Naive B cell (primary cell): ENCODE results near the gene CELF2. TPM values are rescaled to one million over a fixed set of nuclear protein-coding genes. Genes with fewer than 3 reads are reported as not detected.
A peak's percentile ranks its signal among the peaks of the same experiment; 100 is the strongest.
"Not testable (repeated sequence)": the region's sequence is repeated elsewhere in the genome, so short reads cannot be mapped to it uniquely, and the experiment has no call there.

ENCODE experiments used
- ATAC-seq, 2 donors: fragments of 150-1000 bp; cut with Tn5 transposase; 2 replicates each; pipeline ENCODE4 v1.10.0; 2021; ENCODE audit warnings: low read depth in 2 of 2, mild to moderate bottlenecking in 2 of 2, moderate library complexity in 2 of 2
- DNase-seq: peaks from one replicate; pipeline ENCODE4 v3.0.0; 2022
- H3K27ac Mint-ChIP-seq, 6 donors: one replicate each; pipeline ENCODE4 v1.8.0; 2020 to 2022; ENCODE audit warnings: mild to moderate bottlenecking in 6 of 6, mixed read lengths in 6 of 6, moderate library complexity in 5 of 6, inconsistent platforms in 2 of 6
- H3K27me3 Mint-ChIP-seq, 3 donors: one replicate each; pipeline ENCODE4 v1.8.0; 2021 to 2022; ENCODE audit warnings: mixed read lengths in 3 of 3, mild to moderate bottlenecking in 1 of 3
- H3K36me3 Mint-ChIP-seq, 2 donors: one replicate each; pipeline ENCODE4 v1.8.0; 2020 to 2022; ENCODE audit warnings: mixed read lengths in 2 of 2, inconsistent platforms in 1 of 2, mild to moderate bottlenecking in 1 of 2
- H3K4me1 Mint-ChIP-seq, 3 donors: one replicate each; pipeline ENCODE4 v1.8.0; 2020 to 2022; ENCODE audit warnings: mixed read lengths in 3 of 3, inconsistent platforms in 1 of 3, mild to moderate bottlenecking in 1 of 3, moderate library complexity in 1 of 3
- H3K4me3 Mint-ChIP-seq, 8 donors: one replicate each; pipeline ENCODE4 v1.8.0; 2020 to 2022; ENCODE audit warnings: mild to moderate bottlenecking in 8 of 8, mixed read lengths in 8 of 8, moderate library complexity in 8 of 8, inconsistent platforms in 2 of 8
- H3K9me3 Mint-ChIP-seq, 7 donors: one replicate each; pipeline ENCODE4 v1.8.0; 2020 to 2022; ENCODE audit warnings: mixed read lengths in 7 of 7, mild to moderate bottlenecking in 5 of 7, inconsistent platforms in 2 of 7, moderate library complexity in 1 of 7
- polyA plus RNA-seq, 6 donors: library from polyadenylated mRNA; unstranded; fragments of 300-500 nt; fragmentation: Illumina TruSeq; gene quantifications; one replicate each; pipeline ENCODE4 v1.2.3, GENCODE V29; 2021; ENCODE audit warnings: low read depth in 6 of 6

The CELF2 gene
- polyA plus RNA-seq, 6 donors from 2014 or later, result 127 to 186 (median 141) TPM

DNA sequence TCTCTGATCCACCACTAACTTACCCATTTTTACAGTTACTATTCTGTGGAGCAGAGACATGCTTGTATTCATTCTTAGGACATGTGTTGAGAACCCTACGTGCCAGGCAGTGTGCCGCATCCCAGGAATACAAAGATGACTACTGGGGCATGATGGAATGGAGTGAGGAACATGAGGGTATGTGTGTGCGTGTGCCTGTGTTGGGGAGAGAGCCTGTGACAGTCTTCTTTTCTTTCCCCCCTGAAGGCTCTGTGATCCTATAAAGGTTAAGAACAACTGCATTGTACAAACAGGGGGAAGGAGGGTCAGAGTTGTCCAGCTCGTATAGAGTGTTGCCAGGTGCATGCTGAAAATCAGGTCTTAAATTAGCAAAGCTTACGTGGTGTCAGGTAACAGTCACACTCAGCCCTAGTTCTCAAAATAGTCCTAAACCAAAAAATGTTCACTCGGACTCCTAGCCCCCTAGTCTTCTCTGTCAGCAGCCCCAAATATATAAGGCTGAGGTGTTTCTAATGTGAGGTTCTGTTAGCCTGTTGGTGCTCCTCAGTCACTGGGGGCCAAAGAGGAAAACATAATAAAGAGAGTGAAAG lies 161.9 kb downstream of the CELF2 start:
- Mint-ChIP-seq H3K4me3 (peak overlapping the region in 7 of 8 donors; percentile 73 to 92 (median 82)), H3K27ac (peak overlapping the region in 5 of 6 donors; percentile 91 to 97 (median 94)), H3K36me3 (peaks cover 13 to 32% of the 10 kb centered on the region in 2 donors), H3K4me1 (peaks cover 39 to 97% (median 80%) of the 10 kb centered on the region in 3 donors), H3K27me3 (no peaks in the 10 kb centered on the region), H3K9me3 (peaks cover 0 to under 1% (median 0%) of the 10 kb centered on the region in 7 donors)
- ATAC-seq, result no peak
- DNase-seq, result no peak

DNA sequence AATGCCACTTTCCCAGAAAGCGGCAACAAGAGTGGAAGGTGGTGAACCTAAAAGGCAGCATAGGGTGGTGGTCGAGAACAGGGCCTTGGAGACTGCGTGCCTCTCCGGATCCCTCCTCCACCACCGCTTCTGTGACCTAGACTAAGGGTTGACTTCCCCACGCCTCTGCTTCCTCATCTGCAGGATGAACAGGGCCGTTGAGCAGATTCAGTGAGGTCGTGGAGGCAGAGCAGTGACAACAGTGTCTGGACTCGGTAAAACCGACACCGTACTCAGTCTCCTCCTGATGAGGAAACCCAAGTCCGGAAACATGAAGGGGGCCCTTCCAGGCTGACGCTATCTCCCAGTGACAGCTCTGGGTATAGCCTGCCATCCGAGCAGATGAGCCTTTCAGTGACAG lies 162.6 kb downstream of the CELF2 start:
- Mint-ChIP-seq H3K9me3 (peaks cover 0 to 6% (median 4%) of the 10 kb centered on the region in 7 donors), H3K36me3 (peaks cover 18 to 32% of the 10 kb centered on the region in 2 donors), H3K27me3 (no peaks in the 10 kb centered on the region), H3K27ac (peak overlapping the region in 5 of 6 donors; percentile 91 to 97 (median 92)), H3K4me3 (peak overlapping the region in 7 of 8 donors; percentile 73 to 92 (median 82)), H3K4me1 (peaks cover 44 to 92% (median 74%) of the 10 kb centered on the region in 3 donors)
- ATAC-seq (peak; percentile 44 to 46), DNase-seq (peak; percentile 60)

DNA sequence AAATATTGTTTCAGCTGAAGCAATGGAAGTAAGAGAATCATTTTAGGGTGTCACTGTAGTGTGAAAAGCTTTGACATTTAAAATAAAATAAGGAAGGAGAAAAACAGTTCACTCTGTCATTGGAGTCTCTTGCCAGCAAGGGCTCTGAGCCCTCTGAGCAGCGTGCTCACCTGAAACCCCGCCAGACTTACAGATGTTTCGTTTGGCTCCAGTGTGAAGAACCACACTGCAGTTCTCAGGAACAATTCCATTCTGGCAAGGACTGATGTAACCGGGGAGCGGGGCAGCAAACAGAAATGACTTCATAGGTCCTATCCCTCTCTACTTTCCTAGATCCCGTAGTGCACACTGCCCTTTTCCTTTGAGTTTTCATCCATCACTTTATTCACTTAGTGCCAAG lies 164.3 kb downstream of the CELF2 start:
- no peak for DNase-seq
- Mint-ChIP-seq H3K36me3 (peaks cover 33 to 44% of the 10 kb centered on the region in 2 donors), H3K4me1 (peaks cover 61 to 92% (median 69%) of the 10 kb centered on the region in 3 donors), H3K27me3 (no peaks in the 10 kb centered on the region), H3K4me3 (peak overlapping the region in 5 of 8 donors; percentile 10 to 29 (median 24)), H3K9me3 (peaks cover 0 to 16% (median 12%) of the 10 kb centered on the region in 7 donors), H3K27ac (peak overlapping the region in 4 of 6 donors; percentile 1 to 80 (median 36))
- no peak for ATAC-seq

DNA sequence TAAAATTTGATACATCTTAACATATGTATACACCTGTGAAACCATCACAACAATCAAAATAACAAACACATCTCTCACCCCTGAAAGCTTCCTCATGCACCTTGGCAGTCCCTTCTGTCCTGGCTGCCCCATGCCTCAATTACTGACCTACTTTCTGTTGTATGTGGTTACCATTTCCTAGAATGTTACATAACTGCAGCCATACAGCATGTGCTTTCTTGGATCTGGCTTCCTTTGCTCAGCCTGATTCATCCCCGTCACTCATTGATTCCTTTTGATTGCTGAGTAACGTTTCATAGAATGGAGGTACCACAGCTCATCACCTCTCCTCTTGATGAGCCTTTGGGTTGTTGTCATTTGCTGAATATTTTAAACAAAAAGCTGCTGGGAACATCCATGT lies 165.3 kb downstream of the CELF2 start:
- ATAC-seq, result no peak

DNA sequence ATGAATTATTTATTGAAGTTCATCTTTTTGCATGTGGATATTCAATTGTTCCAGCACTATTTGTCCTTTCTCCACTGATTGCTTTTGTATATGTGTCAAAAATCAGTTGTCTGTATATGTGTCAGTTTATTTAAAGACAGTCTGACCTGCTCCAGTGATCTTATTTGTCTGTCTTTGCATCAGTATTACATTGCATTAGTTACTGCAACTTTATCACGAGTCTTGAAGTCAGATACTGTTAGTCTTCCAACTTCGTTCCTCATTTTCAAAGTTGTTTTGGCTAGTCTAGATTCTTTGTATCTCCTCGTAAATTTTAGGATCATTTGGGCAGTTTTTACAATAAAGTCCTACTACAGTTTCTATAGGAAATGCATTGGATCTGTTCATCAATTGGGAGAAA lies 166.4 kb downstream of the CELF2 start:
- Mint-ChIP-seq H3K27me3 (no peaks in the 10 kb centered on the region), H3K9me3 (peaks cover 0 to 17% (median 12%) of the 10 kb centered on the region in 7 donors), H3K4me1 (peaks cover 73 to 93% (median 76%) of the 10 kb centered on the region in 3 donors), H3K27ac (peak overlapping the region in 5 of 6 donors; percentile 12 to 80 (median 57)), H3K36me3 (peaks cover 36 to 60% of the 10 kb centered on the region in 2 donors), H3K4me3 (peak overlapping the region in 4 of 8 donors; percentile 25 to 50 (median 39))
- DNase-seq, result no peak
- ATAC-seq, result no peak

More for the DNA sequence above, 165.3 kb downstream of the CELF2 start:
- Mint-ChIP-seq H3K36me3 (peaks cover 33 to 50% of the 10 kb centered on the region in 2 donors), H3K4me1 (peaks cover 70 to 93% (median 73%) of the 10 kb centered on the region in 3 donors), H3K27me3 (no peaks in the 10 kb centered on the region), H3K27ac (peak overlapping the region in 5 of 6 donors; percentile 1 to 80 (median 38)), H3K9me3 (peaks cover 0 to 16% (median 12%) of the 10 kb centered on the region in 7 donors), H3K4me3 (peak overlapping the region in 2 of 8 donors; percentile 11 to 33)
- DNase-seq, result no peak

DNA sequence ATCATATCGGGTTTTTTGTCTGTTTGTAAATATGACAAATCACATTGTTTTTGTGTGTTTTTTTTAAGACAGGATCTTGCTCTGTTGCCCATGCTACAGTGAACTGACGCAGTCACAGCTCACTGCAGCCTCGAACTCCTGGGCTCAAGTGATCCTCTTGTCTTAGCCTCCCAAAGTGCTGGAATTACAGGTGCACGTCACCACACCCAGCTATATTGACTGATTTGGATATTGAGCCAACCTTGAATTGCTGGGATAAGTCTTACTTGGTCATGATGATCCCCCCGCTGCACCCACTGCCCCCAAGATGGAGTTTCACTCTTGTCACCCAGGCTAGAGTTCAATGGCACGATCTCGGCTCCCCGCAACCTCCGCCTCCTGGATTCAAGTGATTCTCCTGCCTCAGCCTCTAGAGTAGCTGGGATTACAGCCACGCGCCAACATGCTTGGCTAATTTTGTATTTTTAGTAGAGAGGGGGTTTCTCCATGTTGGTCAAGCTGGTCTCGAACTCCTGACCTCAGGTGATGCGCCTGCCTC lies 167.5 kb downstream of the CELF2 start:
- H3K27me3 Mint-ChIP-seq, ATAC-seq, DNase-seq, H3K4me3 Mint-ChIP-seq: not testable (repeated sequence)
- Mint-ChIP-seq H3K9me3 (peaks cover 0 to 17% (median 12%) of the 10 kb centered on the region in 7 donors), H3K27ac (peak overlapping the region in 3 of 6 donors; percentile 57 to 83 (median 66)), H3K4me1 (peaks cover 74 to 93% (median 87%) of the 10 kb centered on the region in 3 donors), H3K36me3 (peaks cover 47 to 71% of the 10 kb centered on the region in 2 donors)

DNA sequence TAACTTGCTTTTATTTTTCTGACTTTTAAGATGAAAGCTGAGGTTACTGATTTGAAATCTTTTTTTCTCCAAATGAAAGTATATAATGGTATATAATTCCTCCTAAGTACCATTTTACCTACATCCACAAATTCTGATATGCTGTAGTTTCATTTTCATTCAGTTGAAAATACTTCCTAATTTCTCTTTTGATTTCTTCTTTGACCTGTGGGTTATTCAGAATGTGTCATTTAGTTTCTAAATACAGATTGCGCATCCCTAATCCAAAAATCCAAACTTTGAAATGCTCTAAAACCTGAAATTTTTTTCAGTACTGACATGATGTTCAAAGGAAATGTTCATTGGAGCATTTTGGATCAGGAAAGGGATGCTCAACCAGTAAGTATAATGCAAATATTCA lies 168.7 kb downstream of the CELF2 start:
- ATAC-seq, result peak; percentile 53 to 82
- peak overlapping the region in 6 of 8 donors; percentile 6 to 69 (median 42) for H3K4me3 Mint-ChIP-seq
- H3K36me3 Mint-ChIP-seq, result peaks cover 45 to 66% of the 10 kb centered on the region in 2 donors
- H3K27ac Mint-ChIP-seq, result peak overlapping the region in 5 of 6 donors; percentile 66 to 96 (median 83)
- peaks cover 0 to 17% (median 12%) of the 10 kb centered on the region in 7 donors for H3K9me3 Mint-ChIP-seq
- no peaks in the 10 kb centered on the region for H3K27me3 Mint-ChIP-seq
- peaks cover 76 to 94% (median 91%) of the 10 kb centered on the region in 3 donors for H3K4me1 Mint-ChIP-seq
- DNase-seq, result no peak

DNA sequence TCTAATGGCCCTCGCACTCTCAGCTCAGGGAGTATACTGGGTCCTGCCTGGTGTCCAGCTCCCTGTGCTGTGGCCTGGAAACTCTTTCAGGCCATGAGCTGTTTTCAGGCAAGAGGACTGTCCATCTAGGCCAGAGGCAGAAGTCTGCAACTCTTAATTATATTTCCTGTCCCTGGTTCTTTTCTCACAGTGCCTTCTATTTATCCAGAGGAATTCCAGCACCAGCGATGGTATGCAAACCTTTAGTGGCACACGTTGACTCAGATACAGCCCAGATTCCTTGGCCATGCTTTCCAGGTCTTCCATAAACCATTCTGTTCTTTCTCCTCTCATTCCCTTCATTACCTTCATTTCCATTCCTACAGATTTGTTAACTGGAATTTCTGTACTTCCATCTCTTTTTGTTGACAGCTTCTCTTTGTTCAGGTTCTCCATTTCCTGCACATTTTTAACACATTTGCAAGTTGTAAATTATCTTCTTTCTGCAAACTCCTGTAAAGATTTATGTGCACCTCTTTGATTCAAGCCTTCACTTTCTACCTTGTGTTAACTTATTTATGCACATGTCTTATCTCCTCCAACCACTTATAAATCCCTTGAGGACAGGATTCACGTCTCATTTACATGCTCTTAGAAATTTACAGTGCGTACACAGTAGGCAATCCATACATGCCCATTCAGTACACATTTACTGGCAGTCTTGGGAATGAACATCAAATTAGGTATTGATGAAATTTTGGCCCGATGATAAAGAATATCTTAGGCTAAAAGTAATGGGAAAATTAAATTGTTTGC lies 172.1 kb downstream of the CELF2 start:
- no peak for ATAC-seq
- Mint-ChIP-seq H3K36me3 (peaks cover 39 to 50% of the 10 kb centered on the region in 2 donors), H3K27me3 (no peaks in the 10 kb centered on the region), H3K9me3 (peaks cover 0 to 16% (median 10%) of the 10 kb centered on the region in 7 donors), H3K4me1 (peaks cover 71 to 88% (median 83%) of the 10 kb centered on the region in 3 donors), H3K4me3 (peak overlapping the region in 2 of 8 donors; percentile 0 to 56), H3K27ac (peak overlapping the region in 4 of 6 donors; percentile 8 to 96 (median 52))
- no peak for DNase-seq

DNA sequence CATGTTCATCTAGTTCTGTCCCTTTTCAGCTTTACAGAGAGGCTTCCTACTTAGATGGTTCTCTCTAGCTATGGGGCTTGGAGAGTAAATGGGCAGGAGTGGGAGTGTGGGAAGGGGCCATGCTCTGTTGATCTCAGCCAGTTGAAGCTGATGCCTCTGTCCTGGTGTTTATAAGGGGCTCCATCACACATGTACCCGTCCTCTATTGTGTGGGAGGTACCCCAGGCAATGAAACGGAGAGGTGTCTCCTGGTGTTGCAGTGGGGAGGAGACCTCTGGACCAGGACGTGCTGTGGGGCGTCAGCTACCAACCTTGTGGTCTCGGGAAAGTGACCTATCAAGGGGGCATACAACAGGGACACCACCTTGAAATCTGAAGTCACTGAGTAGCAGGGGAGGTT lies 173.5 kb downstream of the CELF2 start:
- no peak for ATAC-seq
- H3K4me1 Mint-ChIP-seq, result peaks cover 78 to 89% (median 87%) of the 10 kb centered on the region in 3 donors
- peaks cover 30 to 36% of the 10 kb centered on the region in 2 donors for H3K36me3 Mint-ChIP-seq
- H3K27me3 Mint-ChIP-seq, result no peaks in the 10 kb centered on the region
- DNase-seq, result no peak
- peaks cover 0 to 5% (median under 1%) of the 10 kb centered on the region in 7 donors for H3K9me3 Mint-ChIP-seq
- H3K27ac Mint-ChIP-seq, result peak overlapping the region in 3 of 6 donors; percentile 70 to 95 (median 80)
- no peak overlapping the region for H3K4me3 Mint-ChIP-seq

DNA sequence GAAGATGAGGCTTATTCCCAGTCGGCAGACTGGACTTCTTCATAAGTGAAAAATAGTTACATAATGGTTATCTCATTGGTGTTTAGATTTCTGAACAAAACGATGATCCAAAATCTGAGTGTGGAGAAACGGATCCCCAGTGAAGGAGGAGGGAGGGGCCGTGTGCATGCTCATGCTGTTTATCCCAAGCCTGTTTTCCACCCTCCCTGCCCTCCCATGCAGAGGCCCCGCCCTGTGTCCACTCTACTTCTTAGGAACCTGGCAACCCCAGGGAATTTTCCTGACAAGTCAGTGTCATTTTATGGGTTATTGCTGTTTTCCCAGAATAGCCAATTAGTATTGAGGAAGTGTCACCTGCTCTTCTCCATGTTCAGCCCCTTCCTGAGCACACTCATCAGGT lies 174.0 kb downstream of the CELF2 start:
- Mint-ChIP-seq H3K4me3 (no peak overlapping the region), H3K27me3 (no peaks in the 10 kb centered on the region), H3K27ac (peak overlapping the region in 4 of 6 donors; percentile 65 to 95 (median 77)), H3K9me3 (peaks cover 0 to 2% (median 0%) of the 10 kb centered on the region in 7 donors), H3K36me3 (peaks cover 27 to 31% of the 10 kb centered on the region in 2 donors), H3K4me1 (peaks cover 75 to 89% (median 87%) of the 10 kb centered on the region in 3 donors)
- DNase-seq (no peak), ATAC-seq (no peak)

DNA sequence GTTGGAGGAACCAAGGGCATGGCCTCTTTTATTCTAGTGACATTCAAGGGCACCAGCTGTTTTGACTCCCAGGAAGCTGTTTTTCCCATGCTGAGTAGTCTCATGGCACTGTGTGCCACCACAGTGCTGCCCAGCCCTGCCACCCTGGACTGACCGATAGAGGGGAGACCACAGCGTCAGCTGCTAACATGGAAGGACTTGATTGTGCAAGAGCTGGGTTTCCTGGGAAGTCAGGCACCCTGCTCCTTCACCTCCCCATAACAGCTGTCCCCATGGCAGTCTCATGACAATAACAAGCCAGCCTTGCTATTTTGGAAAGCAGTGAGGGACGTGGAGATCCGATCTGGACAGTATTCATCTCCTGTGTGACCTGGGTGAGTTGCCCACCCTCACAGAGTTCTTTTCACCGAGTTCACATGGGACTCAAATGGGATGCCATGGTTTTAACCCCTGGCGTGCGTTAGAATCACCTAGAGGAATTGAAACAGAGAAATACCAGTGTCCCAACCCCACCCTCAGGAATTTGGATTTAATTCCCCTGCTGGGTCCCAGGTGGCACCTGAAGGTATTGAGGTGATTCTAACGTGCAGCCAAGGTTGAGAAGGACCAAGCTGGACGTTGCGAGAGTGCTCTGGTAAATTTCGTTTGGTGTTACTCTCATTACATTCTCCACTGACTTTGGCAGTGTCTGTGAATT lies 174.8 kb downstream of the CELF2 start:
- Mint-ChIP-seq H3K27me3 (no peaks in the 10 kb centered on the region), H3K4me1 (peaks cover 80 to 89% (median 87%) of the 10 kb centered on the region in 3 donors), H3K36me3 (peaks cover 27 to 35% of the 10 kb centered on the region in 2 donors), H3K9me3 (peaks cover 0 to 2% (median 0%) of the 10 kb centered on the region in 7 donors), H3K27ac (peak overlapping the region in 3 of 6 donors; percentile 74 to 95 (median 80)), H3K4me3 (no peak overlapping the region)
- DNase-seq, result no peak
- no peak for ATAC-seq

DNA sequence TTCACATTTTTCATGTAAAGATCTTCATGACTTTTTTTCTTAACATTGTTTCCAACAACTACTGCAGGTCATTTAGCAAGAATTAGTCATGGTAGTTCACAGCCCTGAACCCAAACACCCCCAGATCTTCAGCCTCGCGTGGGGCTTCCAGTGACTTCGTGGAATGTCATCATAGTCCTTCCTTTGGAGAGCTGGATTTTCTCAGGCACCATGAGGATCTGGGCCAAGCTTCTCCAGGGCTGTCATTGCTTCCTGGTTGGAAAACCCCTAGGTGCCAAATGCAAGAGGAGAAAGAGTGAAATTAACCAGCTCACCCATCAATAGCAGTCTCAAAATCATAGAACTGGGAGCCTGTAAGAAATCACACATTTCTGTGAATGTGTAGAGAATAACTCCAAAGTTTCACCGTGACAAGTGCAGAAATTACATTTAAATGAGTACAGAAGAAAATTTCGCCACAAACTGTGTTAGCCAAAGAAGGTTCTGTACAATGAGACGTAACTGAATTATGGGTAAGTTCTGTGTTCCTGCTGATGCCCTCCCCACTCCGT lies 175.4 kb downstream of the CELF2 start:
- peak overlapping the region in 3 of 6 donors; percentile 57 to 91 (median 69) for H3K27ac Mint-ChIP-seq
- H3K4me3 Mint-ChIP-seq, result peak overlapping the region in 1 of 8 donors; percentile 44
- peaks cover 80 to 90% (median 87%) of the 10 kb centered on the region in 3 donors for H3K4me1 Mint-ChIP-seq
- ATAC-seq (no peak), DNase-seq (no peak)
- peaks cover 0 to 2% (median 0%) of the 10 kb centered on the region in 7 donors for H3K9me3 Mint-ChIP-seq
- no peaks in the 10 kb centered on the region for H3K27me3 Mint-ChIP-seq
- H3K36me3 Mint-ChIP-seq, result peaks cover 21 to 35% of the 10 kb centered on the region in 2 donors
